Breast epithelium (tissue), 3 donors: ENCODE data around the gene FBXL3.

Source experiments
- CTCF ChIP-seq, 3 donors: fragments of 450-650 bp; IDR thresholded peaks; one replicate each; pipeline ENCODE4 v1.5.1; 2016 to 2017; ENCODE audit warnings: antibody characterized with exemption in 3 of 3, mild to moderate bottlenecking in 3 of 3, moderate library complexity in 3 of 3
- POLR2A ChIP-seq: fragments of 450-650 bp; IDR thresholded peaks from one replicate; pipeline ENCODE4 v1.6.1; 2016; ENCODE audit warnings: antibody characterized with exemption, mild to moderate bottlenecking, moderate library complexity

GRCh38 chr13:77019756-77020155 lies 7.2 kb downstream of the FBXL3 start:
- no peak for TF ChIP-seq POLR2A
- no peak for TF ChIP-seq CTCF (IDR thresholded peaks at IDR 0.05)
